ENCODE results near the gene SEC22A. TPM values are rescaled to one million over a fixed set of nuclear protein-coding genes. Genes with fewer than 3 reads are reported as not detected.

Gene SEC22A
- total and polyA plus RNA-seq, 2 of the 8 experiments (the other 6 are each of a cell fraction or from before 2014, with no cell fraction given) = 10.6 to 17.1 TPM

DNA sequence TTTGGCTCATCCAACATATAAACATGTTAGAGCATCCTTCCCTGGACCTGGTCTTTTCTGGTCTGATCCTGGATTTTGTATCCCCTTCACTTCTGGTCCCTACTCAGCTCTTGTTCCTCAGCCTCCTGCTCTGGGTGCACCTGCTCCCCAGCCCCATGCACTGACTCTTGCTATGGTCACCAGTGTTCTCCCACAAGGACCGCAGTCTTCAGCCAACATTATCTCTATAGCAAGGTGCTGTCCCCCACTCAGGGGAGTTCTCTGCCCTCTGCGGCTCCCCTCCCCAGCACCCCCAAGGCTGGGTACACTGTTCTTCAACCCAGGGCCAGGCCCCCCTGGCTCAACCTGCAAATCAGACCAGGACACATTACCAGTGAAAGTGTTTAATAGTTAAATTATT is 80.2 kb downstream of the SEC22A start (continued):
- TF ChIP-seq CHD7 (IDR thresholded peaks at IDR 0.05; ENCODE audit: insufficient replicate concordance, low read length) (no peak), EGR1 (IDR thresholded peaks at IDR 0.05; ENCODE audit: borderline replicate concordance, low read depth, low read length) (no peak), BCL11A (IDR thresholded peaks at IDR 0.05; ENCODE audit: low read depth in 2 of 2, low read length in 2 of 2) (no peak), SIRT6 (IDR thresholded peaks at IDR 0.05; ENCODE audit: low read length) (no peak)
